ENCODE measurements around the gene AMHR2.
"Not testable (repeated sequence)": the region's sequence is repeated elsewhere in the genome, so short reads cannot be mapped to it uniquely, and the experiment has no call there.

DNA sequence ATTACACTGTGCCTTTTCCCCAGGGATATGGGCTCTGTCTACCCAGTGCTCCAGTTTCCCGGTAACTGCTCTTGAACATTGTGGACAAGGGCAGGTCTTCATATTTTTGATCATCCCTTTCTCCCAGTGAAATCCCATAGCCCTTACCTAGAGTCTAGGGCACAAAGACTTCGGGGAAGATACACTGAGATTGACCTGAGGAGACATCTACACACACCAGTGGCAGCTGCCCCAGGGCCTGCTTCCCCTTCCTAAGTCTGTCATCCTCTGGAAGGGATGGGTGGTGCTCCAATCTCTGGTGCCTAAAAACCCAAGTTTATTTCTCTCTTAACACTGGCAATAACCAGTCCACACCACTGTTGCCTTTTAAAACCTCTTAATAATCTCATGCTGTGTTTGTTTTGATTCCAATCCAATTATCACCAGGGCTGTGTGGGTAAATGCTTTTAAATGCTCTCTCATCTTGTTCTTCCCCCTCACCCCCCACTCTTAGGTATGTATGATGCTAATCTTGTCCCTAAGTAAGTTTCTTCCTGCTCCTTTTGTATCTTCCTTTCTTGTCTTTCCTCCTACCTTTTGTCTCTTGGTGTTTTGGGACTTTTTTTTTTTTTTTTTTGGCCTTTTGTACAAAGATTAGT, 7.8 kb upstream of the AMHR2 start:
- TF ChIP-seq, protein P1, sequence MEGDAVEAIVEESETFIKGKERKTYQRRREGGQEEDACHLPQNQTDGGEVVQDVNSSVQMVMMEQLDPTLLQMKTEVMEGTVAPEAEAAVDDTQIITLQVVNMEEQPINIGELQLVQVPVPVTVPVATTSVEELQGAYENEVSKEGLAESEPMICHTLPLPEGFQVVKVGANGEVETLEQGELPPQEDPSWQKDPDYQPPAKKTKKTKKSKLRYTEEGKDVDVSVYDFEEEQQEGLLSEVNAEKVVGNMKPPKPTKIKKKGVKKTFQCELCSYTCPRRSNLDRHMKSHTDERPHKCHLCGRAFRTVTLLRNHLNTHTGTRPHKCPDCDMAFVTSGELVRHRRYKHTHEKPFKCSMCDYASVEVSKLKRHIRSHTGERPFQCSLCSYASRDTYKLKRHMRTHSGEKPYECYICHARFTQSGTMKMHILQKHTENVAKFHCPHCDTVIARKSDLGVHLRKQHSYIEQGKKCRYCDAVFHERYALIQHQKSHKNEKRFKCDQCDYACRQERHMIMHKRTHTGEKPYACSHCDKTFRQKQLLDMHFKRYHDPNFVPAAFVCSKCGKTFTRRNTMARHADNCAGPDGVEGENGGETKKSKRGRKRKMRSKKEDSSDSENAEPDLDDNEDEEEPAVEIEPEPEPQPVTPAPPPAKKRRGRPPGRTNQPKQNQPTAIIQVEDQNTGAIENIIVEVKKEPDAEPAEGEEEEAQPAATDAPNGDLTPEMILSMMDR (IDR thresholded peaks at IDR 0.05; ENCODE audit: borderline replicate concordance, extremely low read depth, low read length, poor library complexity, severe bottlenecking), result not testable (repeated sequence)
- not testable (repeated sequence) for TF ChIP-seq EZH2 (IDR thresholded peaks at IDR 0.05; ENCODE audit: borderline replicate concordance, low read depth, low read length, severe bottlenecking)
